GM12878 (cell line): ENCODE data around the gene AXIN1. TPM values are rescaled to one million over a fixed set of nuclear protein-coding genes. Genes with fewer than 3 reads are reported as not detected.
A peak's percentile ranks its signal among the peaks of the same experiment; 100 is the strongest.

ENCODE experiments used
- BCL11A ChIP-seq: IDR thresholded peaks from 2 replicates; pipeline ENCODE4 v1.6.1; 2011; ENCODE audit warnings: low read depth, low read length
- CTCF ChIP-seq, 3 experiments: IDR thresholded peaks in 2 of 3; conservative IDR thresholded peaks in 1 of 3; 2 replicates each; pipeline ENCODE4 v1.5.1; 2011; ENCODE audit warnings: low read depth in 3 of 3, low read length in 3 of 3, mild to moderate bottlenecking in 3 of 3, control low read depth in 2 of 3, moderate library complexity in 2 of 3, inconsistent platforms in 1 of 3, mixed read lengths in 1 of 3; ENCODE audit not compliant: control insufficient read depth in 2 of 3, insufficient read depth in 1 of 3; ENCODE audit errors: extremely low read depth in 1 of 3
- EGR1 ChIP-seq, 2 experiments: IDR thresholded peaks; 1 replicate in 1 of 2; 2 replicates in 1 of 2; pipeline ENCODE4 v1.6.1; 2011 to 2012; ENCODE audit warnings: low read depth in 2 of 2, low read length in 2 of 2, borderline replicate concordance in 1 of 2, mild to moderate bottlenecking in 1 of 2, moderate library complexity in 1 of 2
- EP300 ChIP-seq, 2 experiments: fragments of 150-350 bp in 1 of 2; IDR thresholded peaks; 2 replicates each; pipeline ENCODE4 v1.6.1; 2011 to 2012; ENCODE audit warnings: low read depth in 2 of 2, low read length in 2 of 2, borderline replicate concordance in 1 of 2, improper control_type of control experiment in 1 of 2, inconsistent platforms in 1 of 2; ENCODE audit not compliant: control insufficient read depth in 1 of 2
- FOXK2 ChIP-seq: fragments of 450-650 bp; IDR thresholded peaks from 2 replicates; pipeline ENCODE4 v1.6.1; 2017; ENCODE audit warnings: mild to moderate bottlenecking, moderate library complexity
- IKZF1 ChIP-seq: fragments of 450-650 bp; conservative IDR thresholded peaks from 2 replicates; pipeline ENCODE4 v1.6.1; 2017; ENCODE audit warnings: antibody characterized with exemption, mild to moderate bottlenecking
- LARP7 ChIP-seq: fragments of 450-650 bp; IDR thresholded peaks from 2 replicates; pipeline ENCODE4 v1.6.1; 2017; ENCODE audit warnings: mild to moderate bottlenecking
- MEF2A ChIP-seq: IDR thresholded peaks from 2 replicates; pipeline ENCODE4 v1.6.1; 2011; ENCODE audit warnings: low read depth, mild to moderate bottlenecking, low read length, moderate library complexity; ENCODE audit not compliant: insufficient read depth
- POLR2A ChIP-seq: IDR thresholded peaks from 2 replicates; pipeline ENCODE4 v1.6.1; 2011; ENCODE audit warnings: low read depth, mild to moderate bottlenecking, low read length
- RAD21 ChIP-seq: IDR thresholded peaks from 2 replicates; pipeline ENCODE4 v1.6.1; 2011; ENCODE audit warnings: mild to moderate bottlenecking, low read depth, low read length, moderate library complexity; ENCODE audit not compliant: insufficient read depth
- RAD51 ChIP-seq: fragments of 450-650 bp; IDR thresholded peaks from 2 replicates; pipeline ENCODE4 v1.6.1; 2016; ENCODE audit warnings: moderate library complexity, mild to moderate bottlenecking, inconsistent platforms
- RUNX3 ChIP-seq: IDR thresholded peaks from 2 replicates; pipeline ENCODE4 v1.6.1; 2012; ENCODE audit warnings: low read length, inconsistent platforms
- SIN3A ChIP-seq: IDR thresholded peaks from 2 replicates; pipeline ENCODE4 v1.6.1; 2012; ENCODE audit warnings: low read depth, low read length, improper control_type of control experiment
- SRF ChIP-seq, 2 experiments: IDR thresholded peaks; 2 replicates each; pipeline ENCODE4 v1.6.1; 2011; ENCODE audit warnings: low read depth in 2 of 2, low read length in 2 of 2, mild to moderate bottlenecking in 1 of 2, moderate library complexity in 1 of 2
- SUPT20H ChIP-seq: IDR thresholded peaks from 2 replicates; pipeline ENCODE4 v1.6.1; 2011; ENCODE audit warnings: low read depth, mild to moderate bottlenecking, low read length, moderate library complexity, borderline replicate concordance; ENCODE audit not compliant: control insufficient read depth
- TCF7 ChIP-seq: IDR thresholded peaks from 2 replicates; pipeline ENCODE4 v1.6.1; 2014; ENCODE audit warnings: antibody characterized with exemption, borderline replicate concordance
- ZBTB40 ChIP-seq: fragments of 450-650 bp; IDR thresholded peaks from 2 replicates; pipeline ENCODE4 v1.6.1; 2016; ENCODE audit warnings: mild to moderate bottlenecking, moderate library complexity, borderline replicate concordance
- polyA plus RNA-seq, 11 experiments: library from polyadenylated mRNA; depleted of rRNA in 4 of 11; unstranded in 6 of 11; stranded (reverse) in 5 of 11; fragments of >200 nt; fragmentation: Nextera tagmentation in 4 of 11; fragmentation: Illumina TruSeq in 1 of 11; extraction: Ambion mirVana in 4 of 11; extraction: Trizol in 1 of 11; gene quantifications; 1 replicate in 1 of 11; 2 replicates in 10 of 11; pipeline versions ENCODE4 v1.2.1 to v1.2.3, GENCODE V29; 2011 to 2016; ENCODE audit warnings: inconsistent platforms in 2 of 11, missing spikeins in 2 of 11, low read depth in 1 of 11
- total RNA-seq, 4 experiments: library from RNA; depleted of rRNA in 3 of 4; stranded (reverse); fragments of >200 nt in 3 of 4; fragmentation: Illumina TruSeq in 1 of 4; extraction: Trizol in 1 of 4; gene quantifications; 2 replicates each; pipeline versions ENCODE4 v1.2.1 to v1.2.3, GENCODE V29; 2013 to 2021

Gene AXIN1
- total and polyA plus RNA-seq, 10 of the 15 experiments (the other 5 are each of a cell fraction or from before 2014, with no cell fraction given), result 0.26 to 27.1 (median 7.7) TPM

- no peak for TF ChIP-seq BCL11A
- peak in 1 of 2 experiments; percentile 91; a peak in 2 of 3 replicates for TF ChIP-seq EGR1 (IDR thresholded peaks at IDR 0.05; ENCODE audit: borderline replicate concordance in 1 of 2, low read depth in 2 of 2, low read length in 2 of 2)
- no peak for TF ChIP-seq RUNX3
- no peak for TF ChIP-seq TCF7
- TF ChIP-seq POLR2A, result peak; percentile 79
- no peak for TF ChIP-seq SIN3A
- TF ChIP-seq MEF2A, result no peak
- peak; percentile 66 for TF ChIP-seq RAD21
- TF ChIP-seq IKZF1, result peak; percentile 46
- TF ChIP-seq SUPT20H, result no peak
- peak; percentile 29 to 57 (median 55); a peak in 4 of 6 replicates for TF ChIP-seq CTCF (IDR thresholded peaks at IDR 0.05 in 2 of 3, conservative IDR thresholded peaks at IDR 0.05 in 1 of 3; ENCODE audit: control insufficient read depth in 2 of 3, extremely low read depth in 1 of 3, insufficient read depth in 1 of 3, low read depth in 3 of 3, low read length in 3 of 3)
- TF ChIP-seq SRF (IDR thresholded peaks at IDR 0.05; ENCODE audit: low read depth in 2 of 2, low read length in 2 of 2), result no peak
- no peak for TF ChIP-seq LARP7
- TF ChIP-seq FOXK2, result no peak
- no peak for TF ChIP-seq ZBTB40
- no peak for TF ChIP-seq EP300 (IDR thresholded peaks at IDR 0.05; ENCODE audit: borderline replicate concordance in 1 of 2, control insufficient read depth in 1 of 2, low read depth in 2 of 2, low read length in 2 of 2)
- no peak for TF ChIP-seq RAD51
- TF ChIP-seq, all 136 proteins: peak for 11
Measured at GRCh38 chr16:352547-353403, at the start of gene AXIN1 (continued).
